GM18870 (cell line): Measurements from ENCODE around the gene MYOM1.

Experiments
- ATAC-seq: cut with Tn5 transposase; IDR thresholded peaks from one replicate; pipeline ENCODE4 v1.9.1; 2021; ENCODE audit warnings: moderate library complexity; ENCODE audit not compliant: unreplicated experiment

MYOM1 gene

DNA sequence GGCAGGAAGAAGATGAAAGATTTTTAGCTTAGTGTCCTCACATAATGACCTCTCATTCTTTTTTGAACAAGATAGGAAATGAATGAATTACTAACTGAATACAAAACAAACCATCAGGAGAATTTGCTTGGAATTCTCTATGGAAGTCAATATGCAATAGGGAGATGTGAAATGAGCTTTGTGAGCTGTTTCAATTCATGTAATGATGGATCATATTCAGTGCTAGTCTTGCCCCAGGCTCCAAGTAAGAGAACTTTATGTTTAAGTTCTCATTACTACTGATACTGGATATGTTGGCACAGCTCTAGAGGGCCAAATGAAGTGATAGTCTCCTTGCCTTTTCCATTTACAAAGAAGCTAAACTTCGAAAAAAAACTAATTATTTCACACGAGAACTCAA, 29.2 kb downstream of the MYOM1 start:
- no peak for ATAC-seq

DNA sequence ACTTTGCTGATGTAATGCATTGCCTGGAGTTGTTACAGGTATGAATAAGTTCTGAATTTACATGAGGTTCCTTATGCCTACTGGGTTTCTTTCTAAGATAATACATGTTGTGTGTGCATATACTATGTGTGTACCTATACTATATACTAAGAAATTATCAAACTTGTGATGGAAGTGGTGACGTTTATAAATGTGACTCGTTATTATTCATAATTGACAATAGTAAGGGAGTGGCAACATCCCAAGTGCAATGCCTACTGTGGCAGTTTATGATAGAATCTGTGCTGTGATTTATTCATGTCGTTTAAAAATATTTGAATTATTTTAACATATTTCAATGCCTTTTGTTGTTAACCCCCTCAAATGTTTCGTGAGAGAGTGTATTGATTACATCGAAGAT, 29.9 kb downstream of the MYOM1 start:
- ATAC-seq = no peak

DNA sequence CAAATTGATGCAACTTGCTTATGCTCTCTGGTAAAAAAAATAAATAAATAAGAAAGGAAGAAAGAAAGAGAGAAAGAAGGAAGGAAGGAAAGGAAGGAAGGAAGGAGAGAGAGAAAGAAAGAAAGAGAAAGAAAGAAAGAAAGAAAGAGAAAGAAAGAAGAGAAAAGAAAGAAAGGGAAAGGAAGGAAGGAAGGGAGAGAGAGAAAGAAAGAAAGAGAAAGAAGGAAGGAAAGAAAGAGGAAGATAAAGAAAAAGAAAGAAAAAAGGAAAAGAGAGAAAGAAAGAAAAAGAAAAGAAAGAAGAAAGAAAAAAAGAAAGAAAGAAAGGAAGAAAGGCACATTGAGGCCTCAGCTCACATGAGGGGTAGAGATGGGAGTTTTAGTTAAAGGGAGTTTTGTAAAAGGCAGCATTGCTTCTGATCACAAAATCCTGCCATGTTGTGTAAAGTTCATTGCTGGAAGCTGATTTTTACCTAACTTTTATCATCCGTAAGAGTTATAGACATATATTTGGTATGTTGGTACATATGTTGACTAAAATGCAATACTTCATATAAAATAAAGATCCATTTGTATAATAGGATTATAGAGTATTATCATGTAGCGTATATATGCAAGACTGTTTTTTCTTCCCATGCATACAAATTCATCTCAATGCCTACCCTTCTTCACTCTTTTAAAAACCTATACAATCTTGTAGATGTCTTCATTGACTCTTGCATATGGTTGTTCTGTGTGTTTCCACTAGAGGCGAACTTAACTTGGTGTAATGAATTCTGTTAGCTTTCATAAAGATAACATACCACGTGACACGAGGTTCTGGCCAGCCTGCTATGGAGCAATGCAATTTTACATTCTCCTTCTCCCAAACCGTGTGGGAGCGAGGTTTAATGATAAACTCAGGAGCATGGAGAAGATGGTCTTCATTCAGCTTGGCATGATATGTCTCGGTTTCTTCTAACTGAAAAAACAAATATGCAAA, 32.8 kb downstream of the MYOM1 start:
- ATAC-seq = no peak

DNA sequence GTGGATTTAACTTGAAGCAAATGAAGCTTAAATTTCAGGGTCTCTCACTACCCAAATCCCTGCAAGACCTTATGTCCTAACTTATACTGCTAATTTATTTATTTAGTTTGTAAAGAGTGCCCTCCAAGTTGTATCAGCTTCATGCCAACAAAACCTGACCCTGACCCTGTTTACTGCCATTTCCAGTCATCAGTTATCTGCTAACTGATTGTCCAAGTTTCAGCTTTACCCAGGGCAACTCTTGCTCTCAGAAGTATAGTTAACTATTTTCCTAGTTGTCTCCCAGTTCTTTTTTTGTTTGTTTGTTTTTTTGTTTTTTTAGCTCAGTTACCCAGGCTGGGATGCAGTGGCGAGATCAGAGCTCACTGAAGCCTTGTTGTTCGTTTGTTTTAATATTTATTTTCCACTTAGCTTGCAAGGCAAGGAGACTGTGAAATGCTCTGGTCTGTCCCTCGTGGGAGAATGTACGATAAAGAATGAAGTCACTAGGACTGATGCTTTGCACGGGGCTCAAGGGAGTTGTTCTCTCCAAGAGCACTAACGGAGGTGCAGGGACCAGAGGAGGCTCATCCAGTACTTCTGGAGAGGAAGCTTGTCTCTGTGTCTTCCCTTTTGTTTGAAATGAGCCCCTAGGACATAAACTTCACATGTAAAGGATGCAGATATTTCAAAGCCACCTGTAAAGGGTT, 35.3 kb downstream of the MYOM1 start:
- no peak for ATAC-seq

DNA sequence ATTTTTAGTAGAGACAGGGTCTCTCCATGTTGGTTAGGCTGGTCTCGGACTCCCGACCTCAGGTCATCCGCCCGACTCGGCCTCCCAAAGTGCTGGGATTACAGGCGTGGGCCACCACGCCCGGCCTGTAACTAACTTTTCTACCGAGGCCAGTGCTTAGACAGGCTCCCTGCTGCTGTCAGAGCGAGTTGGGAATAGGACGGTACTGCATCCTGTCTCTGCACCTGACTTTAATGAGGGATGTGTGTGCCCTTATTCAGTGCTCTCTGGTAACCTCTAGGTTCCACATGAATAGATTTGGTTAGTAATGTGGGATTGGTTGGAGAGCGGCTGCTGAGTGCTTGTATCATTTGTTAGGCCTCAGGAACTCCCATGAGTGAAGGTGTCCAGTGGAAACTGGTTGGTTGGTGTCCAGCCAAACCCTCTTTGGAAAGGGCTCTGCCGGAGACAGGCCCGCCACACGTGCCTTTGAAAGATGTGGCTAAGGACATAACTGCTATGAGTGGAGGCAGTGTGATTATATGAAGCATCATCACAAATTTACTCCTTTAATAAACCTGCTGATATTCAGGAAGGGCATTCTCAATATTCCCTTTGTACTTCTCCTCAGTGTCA, 36.6 kb downstream of the MYOM1 start:
- ATAC-seq = no peak

DNA sequence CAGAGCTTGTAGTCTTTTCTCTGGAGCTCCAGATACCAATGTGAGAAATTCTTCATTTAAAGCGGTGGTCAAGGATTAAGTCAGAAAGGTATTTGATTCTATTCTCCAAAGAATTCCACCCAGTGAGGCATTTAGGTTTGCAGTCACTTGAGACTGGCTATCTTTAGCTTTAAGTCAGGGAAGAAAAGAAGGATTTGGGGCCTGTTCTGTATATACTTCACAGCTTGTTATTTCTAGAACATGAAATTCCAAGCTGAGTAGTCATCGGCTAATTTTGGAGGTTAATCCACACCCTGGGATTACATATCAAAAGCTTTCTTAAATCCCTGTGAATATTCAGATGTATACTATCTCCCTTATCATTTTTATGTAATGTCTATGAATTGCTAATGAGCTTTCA, 39.4 kb downstream of the MYOM1 start:
- ATAC-seq = no peak

DNA sequence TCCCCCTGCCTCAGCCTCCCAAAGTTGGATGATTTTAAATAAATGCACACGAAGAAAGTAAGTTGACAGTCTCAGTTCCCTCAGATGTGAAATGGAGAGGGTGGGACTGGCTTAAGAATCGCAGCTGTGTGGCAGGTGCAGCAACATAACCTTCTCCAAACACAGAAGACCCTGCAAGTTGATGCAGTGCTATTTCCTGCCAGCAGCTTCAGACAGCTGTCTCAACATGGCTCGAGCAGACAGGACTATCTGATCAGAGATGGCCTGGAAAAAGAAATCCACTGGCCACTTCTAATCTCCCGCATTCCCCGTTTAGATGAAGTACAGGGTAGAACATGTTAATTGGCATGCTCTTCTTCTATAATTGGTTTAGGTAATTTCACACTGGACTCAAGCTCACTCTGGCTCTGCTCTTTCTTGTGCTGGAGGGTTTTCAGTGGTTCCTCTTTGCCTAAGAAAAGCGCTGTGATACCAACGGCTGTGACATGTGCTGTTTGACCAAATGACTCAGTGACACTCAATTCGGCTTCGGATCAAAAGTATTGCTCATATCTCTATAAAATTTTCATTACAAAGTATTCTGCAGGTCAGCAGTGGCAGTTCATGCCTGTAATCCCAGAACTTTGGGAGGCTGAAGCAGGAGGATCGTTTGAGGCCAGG, 40.2 kb downstream of the MYOM1 start:
- peak; percentile 38 for ATAC-seq

DNA sequence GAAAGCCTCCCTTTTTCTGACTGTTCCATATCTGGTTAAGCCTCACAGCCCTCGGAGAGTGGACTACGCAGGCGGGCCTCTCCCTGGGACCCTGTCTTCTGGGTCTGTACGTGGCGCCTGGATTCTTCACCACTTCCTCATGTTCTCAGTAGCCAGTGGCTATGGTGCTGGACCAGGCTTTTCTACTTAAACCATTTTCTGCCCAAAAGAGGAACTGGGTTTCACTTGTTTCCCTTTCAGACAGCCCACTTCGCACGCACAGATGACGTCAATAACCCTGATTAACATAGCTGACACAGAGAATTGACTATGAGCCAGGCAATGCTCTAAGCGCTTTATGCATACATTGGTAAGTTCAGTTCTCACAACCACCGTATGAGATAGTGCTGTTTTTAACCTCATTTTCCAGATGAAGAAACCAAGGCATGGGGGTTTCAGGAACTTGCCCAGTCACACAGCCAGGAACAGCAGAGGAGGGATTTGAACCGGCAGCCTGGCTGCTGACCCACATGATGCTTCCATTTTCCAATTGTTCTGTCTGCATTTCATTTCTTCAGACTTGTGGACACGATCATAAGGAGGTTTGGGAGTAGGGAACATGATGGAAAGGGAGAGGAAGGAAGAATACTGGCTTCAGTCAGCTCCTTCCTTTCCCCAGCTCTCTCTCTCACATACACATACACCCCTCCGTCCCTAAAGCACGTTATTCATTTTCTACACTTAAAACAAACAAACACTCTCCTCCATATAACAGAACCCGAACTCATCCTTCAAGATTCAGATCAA, 41.7 kb downstream of the MYOM1 start:
- peak; percentile 87 for ATAC-seq

DNA sequence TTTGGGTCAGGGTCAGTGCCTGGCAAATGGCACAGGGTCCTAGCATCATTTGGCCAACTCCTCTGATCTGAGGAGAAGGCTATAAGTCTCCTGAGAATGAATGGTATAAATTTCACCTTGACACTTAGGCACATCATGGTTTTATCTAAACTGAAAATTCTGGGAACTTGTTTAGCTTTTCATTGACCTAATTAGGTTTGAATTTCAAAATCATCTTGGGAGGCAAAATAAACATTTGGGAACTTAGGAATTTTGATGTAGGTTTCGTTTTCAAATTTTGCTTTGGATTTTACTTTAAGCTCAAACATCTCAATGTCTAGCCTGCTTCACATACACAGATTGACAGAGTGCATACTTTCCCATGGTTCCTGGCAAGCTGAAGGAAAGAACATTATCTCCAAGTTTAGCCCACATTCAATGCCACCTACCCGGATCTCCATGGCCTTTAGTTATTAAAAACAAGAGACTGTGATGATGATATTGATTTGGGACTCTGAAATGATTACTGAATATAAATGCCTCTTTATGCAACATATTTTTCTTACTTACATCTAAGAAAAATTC, 44.5 kb downstream of the MYOM1 start:
- ATAC-seq = no peak

DNA sequence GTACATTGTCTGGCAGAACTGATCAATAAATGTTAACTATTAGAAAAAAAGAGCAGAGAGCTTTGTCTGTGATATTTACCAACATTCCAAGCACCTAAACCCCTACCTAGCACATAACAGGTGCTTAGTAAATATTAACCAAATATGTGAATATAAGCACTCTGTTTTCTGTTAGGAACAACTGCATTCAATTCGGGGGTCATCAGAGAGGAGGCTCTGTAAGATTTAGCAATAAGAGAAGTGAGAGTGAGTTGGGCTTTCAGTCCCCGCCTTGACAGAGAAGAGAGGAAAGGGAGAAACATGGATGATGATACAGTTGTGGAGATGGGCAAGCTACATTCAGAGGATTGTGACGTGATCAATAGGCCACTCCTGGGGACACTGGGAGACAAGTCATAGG, 47.7 kb downstream of the MYOM1 start:
- ATAC-seq = no peak

DNA sequence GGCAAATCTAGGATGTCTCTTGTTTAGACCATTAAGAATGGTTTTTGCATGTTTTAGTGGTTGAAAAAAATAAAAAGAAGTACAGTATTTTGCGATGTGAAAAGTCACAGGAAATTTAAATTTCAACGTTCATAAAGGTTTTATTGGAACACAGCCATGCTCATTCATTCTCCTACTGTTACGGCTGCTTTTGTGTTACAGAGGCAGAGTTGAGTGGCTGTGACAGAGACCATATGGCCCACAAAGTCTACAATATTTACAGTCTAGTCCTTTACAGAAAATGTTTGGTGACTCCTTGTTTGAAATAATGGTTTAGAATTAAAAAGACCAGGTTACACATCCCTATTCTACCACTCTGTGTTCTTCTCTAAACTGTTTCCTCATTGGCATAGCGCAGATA, 48.1 kb downstream of the MYOM1 start:
- no peak for ATAC-seq

DNA sequence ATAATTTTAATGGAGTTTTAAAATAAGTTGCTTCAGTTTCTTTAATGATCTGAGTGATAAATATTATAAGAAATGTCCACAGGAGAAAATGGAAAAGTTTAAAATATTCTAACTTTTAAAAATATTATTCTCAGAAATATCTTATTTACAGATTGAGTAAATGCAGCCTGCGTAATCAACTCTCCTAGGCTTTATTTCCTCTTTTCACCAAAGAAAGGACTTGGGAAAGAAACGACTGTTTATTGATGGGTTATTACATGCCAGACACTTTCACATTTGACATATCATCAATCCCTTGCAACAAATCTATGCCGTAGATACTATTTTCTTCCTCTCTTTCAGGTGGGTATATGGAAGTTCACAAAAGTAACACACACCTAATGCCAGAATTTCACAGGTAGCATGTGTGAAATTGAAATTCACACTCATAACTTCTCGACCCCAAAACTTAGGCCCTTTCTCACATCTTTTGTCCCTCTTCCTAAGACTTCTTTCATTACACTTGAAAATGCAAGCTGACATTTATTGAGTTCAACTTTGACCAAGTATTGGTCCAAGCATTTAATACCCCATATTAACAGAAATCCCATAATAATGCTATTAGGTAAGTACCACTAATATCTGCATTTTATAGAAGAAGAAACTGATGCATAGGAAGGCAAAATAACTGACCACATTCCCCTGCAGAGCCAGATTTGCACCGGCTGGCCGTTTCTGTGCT, 49.2 kb downstream of the MYOM1 start:
- ATAC-seq = no peak

DNA sequence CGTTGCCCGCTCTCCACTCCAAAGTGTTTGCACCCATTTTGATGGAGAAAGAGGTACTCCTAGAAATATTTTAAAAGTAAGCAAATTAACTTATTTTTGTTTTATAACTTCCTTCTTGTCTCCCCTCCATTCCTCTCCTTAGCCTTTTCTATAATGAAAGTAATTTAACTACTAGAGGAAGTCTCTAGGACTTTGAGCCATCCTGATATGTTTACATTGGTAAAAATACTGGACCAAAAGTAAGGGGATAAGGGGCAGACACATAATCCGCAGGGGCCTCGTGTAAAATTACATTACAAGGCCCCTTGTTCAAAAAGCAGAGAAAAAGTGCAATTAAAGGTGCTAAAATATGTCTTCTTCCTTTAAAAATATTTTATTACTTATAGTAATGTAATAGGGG, 55.4 kb downstream of the MYOM1 start:
- no peak for ATAC-seq

DNA sequence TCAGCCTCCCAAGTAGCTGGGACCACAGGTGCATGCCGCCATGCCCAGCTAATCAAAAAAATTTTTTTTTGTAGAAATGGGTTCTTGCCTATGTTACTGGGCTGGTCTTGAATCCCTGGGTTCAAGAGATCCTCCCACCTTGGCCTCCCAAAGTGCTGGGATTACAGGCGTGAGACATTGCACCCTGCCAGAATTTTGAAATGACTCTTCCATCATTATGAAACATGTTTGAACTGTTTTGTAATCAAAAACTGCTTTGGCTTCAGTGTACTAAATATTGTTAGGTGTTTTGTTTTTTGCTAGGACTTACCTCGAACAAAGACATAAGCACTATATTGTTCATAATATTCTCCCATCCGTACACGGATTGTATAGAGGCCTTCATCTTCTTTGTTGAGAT, 55.8 kb downstream of the MYOM1 start:
- no peak for ATAC-seq

DNA sequence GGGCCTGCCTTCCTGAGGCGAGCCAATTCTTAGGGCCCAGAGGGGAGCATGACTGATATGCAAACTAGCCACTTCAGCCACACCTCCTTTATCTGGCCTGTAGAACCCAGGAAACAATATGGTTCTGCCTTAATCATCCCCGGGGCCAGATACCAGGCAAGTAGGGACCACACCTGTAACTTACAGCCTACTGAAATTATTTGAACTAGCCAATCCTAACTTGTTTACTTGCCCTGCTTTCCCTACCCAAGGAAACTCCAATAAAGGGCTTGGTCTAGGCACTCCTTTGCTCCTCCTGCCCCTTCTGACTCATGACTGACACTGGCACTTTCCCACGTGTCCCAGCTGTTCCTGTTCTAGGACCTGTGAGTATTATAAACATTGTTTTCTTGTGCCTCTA, 57.6 kb downstream of the MYOM1 start:
- no peak for ATAC-seq

DNA sequence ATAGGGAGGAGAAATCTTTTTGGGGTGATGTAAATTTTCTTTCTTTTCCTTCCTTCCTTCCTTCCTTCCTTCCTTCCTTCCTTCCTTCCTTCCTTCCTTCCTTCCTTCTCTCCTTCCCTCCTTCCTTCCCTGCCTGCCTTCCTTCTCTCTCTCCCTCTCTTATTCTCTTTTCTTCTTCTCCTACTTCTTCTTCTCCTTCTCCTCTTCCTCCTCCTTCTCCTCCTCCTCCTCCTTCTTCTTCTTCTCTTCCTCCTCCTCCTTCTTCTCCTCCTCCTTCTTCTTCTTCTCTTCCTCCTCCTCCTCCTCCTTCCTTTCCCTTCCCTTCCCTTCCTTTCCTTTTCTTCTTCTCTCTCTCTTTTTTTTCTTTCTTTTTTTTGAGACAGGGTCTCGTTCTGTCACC, 59.9 kb downstream of the MYOM1 start:
- ATAC-seq = no peak

DNA sequence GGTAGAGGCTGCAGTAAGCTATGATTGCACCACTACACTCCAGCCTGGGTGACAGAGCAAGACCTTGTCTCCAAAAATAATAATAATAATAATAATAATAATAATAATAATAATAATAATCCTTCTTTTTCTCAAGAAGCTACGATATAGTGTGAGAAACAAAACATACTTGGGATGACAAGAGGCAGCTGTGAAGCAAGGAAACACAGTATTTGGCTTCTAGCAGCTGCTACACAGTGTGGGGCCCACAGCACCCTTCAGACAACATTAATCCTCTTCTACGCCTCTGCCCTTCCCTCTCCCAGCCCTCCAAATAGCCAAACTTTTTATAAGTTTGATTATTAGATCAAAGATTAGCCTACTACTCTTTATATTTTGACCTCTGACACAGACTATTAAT, 62.2 kb downstream of the MYOM1 start:
- no peak for ATAC-seq

DNA sequence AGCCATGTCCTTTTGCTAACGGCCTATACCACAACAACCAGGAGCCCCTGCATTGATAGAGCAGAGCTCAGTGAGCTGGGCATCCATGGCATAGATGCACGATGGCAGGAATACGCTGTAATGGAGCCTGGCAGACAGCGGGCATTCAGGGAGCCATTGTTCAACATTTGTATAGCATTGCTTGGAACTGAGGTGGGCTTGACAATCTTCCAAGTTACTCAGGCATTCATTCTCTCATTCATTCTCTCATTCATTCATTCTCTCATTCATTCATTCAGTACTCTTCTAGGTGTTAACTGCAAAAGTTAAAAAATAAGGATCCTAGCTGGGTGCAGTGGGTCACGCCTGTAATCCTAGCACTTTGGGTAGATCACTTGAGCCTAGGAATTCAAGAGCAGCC, 62.7 kb downstream of the MYOM1 start:
- no peak for ATAC-seq

DNA sequence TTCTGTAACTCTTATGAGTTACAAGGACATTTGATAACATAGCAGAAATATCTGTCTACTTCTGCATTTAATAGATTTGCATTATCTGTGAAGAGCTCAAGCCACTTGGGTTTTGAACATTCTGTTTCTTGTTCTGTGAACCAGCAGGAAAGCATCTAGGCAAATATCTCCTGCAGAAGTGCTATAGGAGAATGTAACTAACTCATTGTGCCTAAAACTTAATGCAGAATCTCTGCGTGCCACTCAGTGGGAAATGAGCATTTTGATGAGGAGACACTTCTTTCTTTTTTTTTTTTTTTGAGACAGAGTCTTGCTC, 63.5 kb downstream of the MYOM1 start:
- ATAC-seq = no peak

DNA sequence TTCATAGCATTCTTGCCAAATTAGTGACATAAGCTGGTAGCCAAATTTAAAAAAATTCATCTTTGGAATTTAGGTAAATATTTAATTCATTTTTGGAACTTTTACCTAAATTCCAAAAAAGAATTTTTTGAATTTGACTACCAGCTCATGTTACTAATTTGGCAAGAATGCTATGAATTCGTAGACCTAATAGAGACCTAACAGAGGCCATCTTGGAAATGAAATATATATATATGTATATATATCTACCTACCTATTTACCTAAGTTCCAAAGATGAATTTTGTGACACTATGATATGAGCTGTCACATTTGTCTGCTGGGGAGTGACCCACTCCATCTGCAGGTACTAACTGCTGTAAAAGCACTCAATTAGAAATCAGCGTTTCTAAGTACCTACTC, 65.6 kb downstream of the MYOM1 start:
- ATAC-seq = no peak
